ENCODE data around the gene FAM32A. TPM values are rescaled to one million over a fixed set of nuclear protein-coding genes. Genes with fewer than 3 reads are reported as not detected.

Gene FAM32A
- total RNA-seq (2022) (42.2 and 47.5 TPM in 2 replicates), Bru-seq, nascent RNA (percentile 71 among the genes with signal in this experiment), BruChase-seq, experiment 1, labeled RNA remaining after a 6-hour chase (percentile 83 among the genes with signal in this experiment), BruChase-seq, experiment 2, labeled RNA remaining after a 2-hour chase (percentile 87 among the genes with signal in this experiment)
- long read RNA-seq, transcript FAM32A-205 (3 exons, 1,168 nt), result minor isoform, 16 of 182 reads
- long read RNA-seq, transcript FAM32A-201 (4 exons, 1,455 nt), result major isoform, 147 of 182 reads
- long read RNA-seq, partial matches to known transcripts, result 15 of 182 reads
- long read RNA-seq, other reads (novel, unspliced or antisense), result 0 of 182 reads

DNA sequence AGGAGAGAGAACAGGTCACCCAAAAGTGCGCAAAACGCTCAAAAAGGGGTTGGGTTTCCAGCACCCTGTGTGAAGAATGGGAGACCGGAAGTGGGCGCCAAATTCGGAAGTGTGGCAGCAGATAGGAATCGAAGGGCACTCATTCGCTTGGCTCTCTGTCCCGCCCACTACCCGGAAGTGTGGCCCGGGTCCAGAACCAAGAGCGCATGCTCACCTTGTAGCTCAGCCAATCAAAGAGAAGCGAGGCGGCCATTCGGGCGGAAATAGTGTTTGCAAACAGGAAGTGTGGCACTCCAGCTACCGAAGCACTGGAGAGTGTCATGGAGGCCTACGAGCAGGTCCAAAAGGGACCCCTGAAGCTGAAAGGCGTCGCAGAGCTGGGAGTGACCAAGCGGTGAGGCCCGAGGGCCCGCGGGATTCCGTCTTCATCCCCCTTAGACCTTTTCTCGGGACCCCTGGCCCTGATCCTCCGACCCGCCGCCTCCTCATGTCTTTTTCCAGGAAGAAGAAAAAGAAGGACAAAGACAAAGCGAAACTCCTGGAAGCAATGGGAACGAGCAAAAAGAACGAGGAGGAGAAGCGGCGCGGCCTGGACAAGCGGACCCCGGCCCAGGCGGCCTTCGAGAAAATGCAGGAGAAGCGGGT, at the start of gene FAM32A:
Gene FAM32A (plus strand): TSS at position 288 of the 645 bp plus-strand sequence. CDS start 33 bp downstream, at position 321.
- Mint-ChIP-seq H3K36me3 (ENCODE audit: insufficient read depth, unreplicated experiment) (peaks cover 42% of the 10 kb centered on the region), H3K27me3 (ENCODE audit: unreplicated experiment) (no peaks in the 10 kb centered on the region), H3K4me1 (ENCODE audit: low read depth, unreplicated experiment) (no peaks in the 10 kb centered on the region), H3K27ac (ENCODE audit: unreplicated experiment) (peak within 1 kb of the TSS; percentile 99), H3K9me3 (ENCODE audit: low read depth, unreplicated experiment) (no peaks in the 10 kb centered on the region), H3K4me3 (ENCODE audit: low read depth, unreplicated experiment) (peak within 1 kb of the TSS; percentile 100)
- DNase-seq, result peak; percentile 95
- intact Hi-C loops (cut with micrococcal nuclease; ENCODE audit: unreplicated experiment), result loop anchor here (10.0 kb wide), 2 partner anchors 70 to 350 kb away; partner anchors contain the start of gene RAB8A
- CTCF ChIA-PET, result interaction anchor here (0.5 to 1.6 kb wide), 9 partner anchors 12 to 373 kb away, joined by 3 to 11 read pairs (median 3); partner anchors contain the start of genes AP1M1 and RAB8A
- no TSS peak for BruUV-seq (replicated peaks)
- TF ChIP-seq, protein P1, sequence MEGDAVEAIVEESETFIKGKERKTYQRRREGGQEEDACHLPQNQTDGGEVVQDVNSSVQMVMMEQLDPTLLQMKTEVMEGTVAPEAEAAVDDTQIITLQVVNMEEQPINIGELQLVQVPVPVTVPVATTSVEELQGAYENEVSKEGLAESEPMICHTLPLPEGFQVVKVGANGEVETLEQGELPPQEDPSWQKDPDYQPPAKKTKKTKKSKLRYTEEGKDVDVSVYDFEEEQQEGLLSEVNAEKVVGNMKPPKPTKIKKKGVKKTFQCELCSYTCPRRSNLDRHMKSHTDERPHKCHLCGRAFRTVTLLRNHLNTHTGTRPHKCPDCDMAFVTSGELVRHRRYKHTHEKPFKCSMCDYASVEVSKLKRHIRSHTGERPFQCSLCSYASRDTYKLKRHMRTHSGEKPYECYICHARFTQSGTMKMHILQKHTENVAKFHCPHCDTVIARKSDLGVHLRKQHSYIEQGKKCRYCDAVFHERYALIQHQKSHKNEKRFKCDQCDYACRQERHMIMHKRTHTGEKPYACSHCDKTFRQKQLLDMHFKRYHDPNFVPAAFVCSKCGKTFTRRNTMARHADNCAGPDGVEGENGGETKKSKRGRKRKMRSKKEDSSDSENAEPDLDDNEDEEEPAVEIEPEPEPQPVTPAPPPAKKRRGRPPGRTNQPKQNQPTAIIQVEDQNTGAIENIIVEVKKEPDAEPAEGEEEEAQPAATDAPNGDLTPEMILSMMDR (IDR thresholded peaks at IDR 0.05; ENCODE audit: unreplicated experiment), result no peak

DNA sequence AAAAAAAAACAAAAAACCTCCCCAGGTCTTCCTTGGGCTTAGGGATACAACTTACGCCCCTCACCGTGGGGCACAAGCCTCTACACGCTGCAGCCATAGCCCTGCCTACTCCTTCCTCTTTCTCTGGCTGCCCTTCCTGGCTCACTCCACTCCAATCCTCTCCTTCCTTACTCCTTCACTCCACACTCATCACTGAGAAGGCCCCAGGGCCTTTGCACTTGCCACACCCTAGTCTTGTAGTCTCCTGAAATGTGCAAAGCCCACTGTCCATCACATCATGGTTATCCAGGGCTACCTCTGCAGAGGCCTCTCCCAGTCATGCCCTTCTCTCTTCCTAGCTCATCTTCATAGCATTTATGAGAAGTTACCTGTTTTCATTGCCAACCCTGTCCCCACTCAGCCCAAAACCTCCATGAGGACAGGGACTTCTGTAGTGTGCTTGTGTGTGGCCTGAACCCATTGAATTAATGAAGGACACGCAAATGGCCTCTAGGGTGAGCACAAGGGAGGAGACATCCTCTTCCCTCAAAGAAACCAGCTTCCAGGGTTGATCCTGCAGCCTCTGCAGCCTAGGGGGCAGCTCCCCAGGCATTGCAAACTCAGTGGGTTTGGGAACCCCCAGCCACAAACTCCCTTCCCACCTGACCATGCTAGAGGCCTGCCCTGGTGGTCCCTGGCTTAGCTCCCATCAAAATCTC, 49.6 kb upstream of the FAM32A start:
- CTCF ChIA-PET, result no interaction called here
- no peaks in the 10 kb centered on the region for H3K9me3 Mint-ChIP-seq (ENCODE audit: low read depth, unreplicated experiment)
- H3K4me3 Mint-ChIP-seq (ENCODE audit: low read depth, unreplicated experiment), result no peak overlapping the region
- H3K27me3 Mint-ChIP-seq (ENCODE audit: unreplicated experiment), result no peaks in the 10 kb centered on the region
- H3K36me3 Mint-ChIP-seq (ENCODE audit: insufficient read depth, unreplicated experiment), result peaks cover 32% of the 10 kb centered on the region
- no peak for DNase-seq
- no peak overlapping the region for H3K27ac Mint-ChIP-seq (ENCODE audit: unreplicated experiment)
- BruUV-seq (replicated peaks), result no TSS peak
- TF ChIP-seq, protein P1 (IDR thresholded peaks at IDR 0.05; ENCODE audit: unreplicated experiment), result no peak
- H3K4me1 Mint-ChIP-seq (ENCODE audit: low read depth, unreplicated experiment), result no peaks in the 10 kb centered on the region
- intact Hi-C loops (cut with micrococcal nuclease; ENCODE audit: unreplicated experiment), result no loop called here

DNA sequence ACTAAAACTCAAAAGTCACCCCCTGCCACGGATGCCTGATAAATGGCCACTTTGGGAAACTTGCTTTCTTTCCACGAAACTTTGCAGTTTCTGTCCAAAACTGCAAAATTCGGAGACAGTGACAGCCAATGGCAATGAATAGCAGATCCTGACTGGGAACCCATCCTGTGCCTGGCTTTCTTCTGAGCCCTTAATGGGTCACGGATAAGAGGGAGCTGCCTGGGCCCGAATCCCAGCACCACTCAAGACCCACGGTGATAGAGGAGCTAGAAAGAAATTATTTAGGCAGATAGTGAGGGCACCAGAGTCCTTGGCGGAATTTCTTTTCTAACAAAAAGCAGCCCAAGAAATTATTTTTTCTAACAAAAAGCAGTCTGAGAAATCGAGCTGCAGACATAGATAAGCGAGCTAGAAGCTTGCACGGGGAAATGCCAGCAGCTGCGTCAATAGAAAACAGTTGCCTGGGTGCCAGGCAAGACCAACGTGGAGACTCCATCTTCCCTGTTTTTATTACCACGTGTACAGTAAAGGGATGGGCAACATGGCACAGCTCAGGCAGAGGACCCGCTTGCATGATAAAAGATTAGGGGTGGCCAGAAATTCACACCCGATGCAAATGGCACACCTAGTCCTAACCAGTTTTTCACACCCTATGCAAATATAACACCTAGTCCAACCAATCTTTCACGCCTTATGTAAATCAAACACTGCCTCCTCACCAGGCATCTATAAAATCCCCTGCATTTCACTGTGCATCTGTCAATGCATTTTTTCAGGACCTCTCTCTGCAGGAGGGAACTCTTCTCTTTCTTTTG, 48.8 kb upstream of the FAM32A start:
- no peak for DNase-seq
- Mint-ChIP-seq H3K27me3 (ENCODE audit: unreplicated experiment) (no peaks in the 10 kb centered on the region), H3K27ac (ENCODE audit: unreplicated experiment) (no peak overlapping the region), H3K36me3 (ENCODE audit: insufficient read depth, unreplicated experiment) (peaks cover 31% of the 10 kb centered on the region), H3K4me3 (ENCODE audit: low read depth, unreplicated experiment) (no peak overlapping the region), H3K9me3 (ENCODE audit: low read depth, unreplicated experiment) (no peaks in the 10 kb centered on the region), H3K4me1 (ENCODE audit: low read depth, unreplicated experiment) (no peaks in the 10 kb centered on the region)
- BruUV-seq (replicated peaks), result no TSS peak
- intact Hi-C loops (cut with micrococcal nuclease; ENCODE audit: unreplicated experiment), result no loop called here
- TF ChIP-seq, protein P1 (IDR thresholded peaks at IDR 0.05; ENCODE audit: unreplicated experiment), result no peak
- CTCF ChIA-PET, result no interaction called here

DNA sequence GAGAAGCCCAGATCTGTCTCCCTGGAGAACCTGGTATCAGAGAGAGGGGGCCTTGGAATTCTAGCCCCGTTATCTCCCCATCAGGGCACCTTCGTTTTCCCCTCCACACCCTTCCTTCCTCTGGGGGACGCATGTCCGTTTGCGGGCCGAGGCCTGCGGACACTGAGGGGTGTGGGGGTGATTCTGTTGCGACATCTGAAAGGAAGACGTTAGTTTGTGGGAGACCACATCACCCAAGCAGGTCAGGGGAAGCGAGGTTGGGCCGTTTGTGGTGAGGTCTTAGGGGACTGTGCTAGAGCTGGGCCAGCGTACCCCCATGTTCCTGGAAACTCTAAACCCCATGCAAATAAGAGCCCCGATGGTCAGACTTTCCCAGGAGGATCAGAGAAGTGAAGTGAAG, 45.5 kb upstream of the FAM32A start:
- no peak for DNase-seq
- CTCF ChIA-PET, result no interaction called here
- H3K9me3 Mint-ChIP-seq (ENCODE audit: low read depth, unreplicated experiment), result no peaks in the 10 kb centered on the region
- TF ChIP-seq, protein P1 (IDR thresholded peaks at IDR 0.05; ENCODE audit: unreplicated experiment), result no peak
- intact Hi-C loops (cut with micrococcal nuclease; ENCODE audit: unreplicated experiment), result no loop called here
- no peak overlapping the region for H3K4me3 Mint-ChIP-seq (ENCODE audit: low read depth, unreplicated experiment)
- H3K27ac Mint-ChIP-seq (ENCODE audit: unreplicated experiment), result no peak overlapping the region
- BruUV-seq (replicated peaks), result no TSS peak
- no peaks in the 10 kb centered on the region for H3K27me3 Mint-ChIP-seq (ENCODE audit: unreplicated experiment)
- peaks cover 13% of the 10 kb centered on the region for H3K4me1 Mint-ChIP-seq (ENCODE audit: low read depth, unreplicated experiment)
- peaks cover 20% of the 10 kb centered on the region for H3K36me3 Mint-ChIP-seq (ENCODE audit: insufficient read depth, unreplicated experiment)
